Left renal cortex interstitium (tissue), 4 donors: ENCODE data around the gene USP47. TPM values are rescaled to one million over a fixed set of nuclear protein-coding genes. Genes with fewer than 3 reads are reported as not detected.

Source experiments
- DNase-seq, 4 donors: peaks; one replicate each; pipeline ENCODE4 v3.0.0-alpha.2; 2013; ENCODE audit warnings: low read depth in 4 of 4, low spot score in 2 of 4, missing footprints in 1 of 4
- polyA plus RNA-seq, 4 donors: library from polyadenylated mRNA; unstranded; fragments of 120-200 nt; gene quantifications; one replicate each; pipeline ENCODE4 v1.2.1, GENCODE V29; 2013; ENCODE audit not compliant: insufficient read length in 4 of 4

USP47 gene
- polyA plus RNA-seq, 4 donors: 73.0 to 93.6 (median 90.4) TPM

DNA sequence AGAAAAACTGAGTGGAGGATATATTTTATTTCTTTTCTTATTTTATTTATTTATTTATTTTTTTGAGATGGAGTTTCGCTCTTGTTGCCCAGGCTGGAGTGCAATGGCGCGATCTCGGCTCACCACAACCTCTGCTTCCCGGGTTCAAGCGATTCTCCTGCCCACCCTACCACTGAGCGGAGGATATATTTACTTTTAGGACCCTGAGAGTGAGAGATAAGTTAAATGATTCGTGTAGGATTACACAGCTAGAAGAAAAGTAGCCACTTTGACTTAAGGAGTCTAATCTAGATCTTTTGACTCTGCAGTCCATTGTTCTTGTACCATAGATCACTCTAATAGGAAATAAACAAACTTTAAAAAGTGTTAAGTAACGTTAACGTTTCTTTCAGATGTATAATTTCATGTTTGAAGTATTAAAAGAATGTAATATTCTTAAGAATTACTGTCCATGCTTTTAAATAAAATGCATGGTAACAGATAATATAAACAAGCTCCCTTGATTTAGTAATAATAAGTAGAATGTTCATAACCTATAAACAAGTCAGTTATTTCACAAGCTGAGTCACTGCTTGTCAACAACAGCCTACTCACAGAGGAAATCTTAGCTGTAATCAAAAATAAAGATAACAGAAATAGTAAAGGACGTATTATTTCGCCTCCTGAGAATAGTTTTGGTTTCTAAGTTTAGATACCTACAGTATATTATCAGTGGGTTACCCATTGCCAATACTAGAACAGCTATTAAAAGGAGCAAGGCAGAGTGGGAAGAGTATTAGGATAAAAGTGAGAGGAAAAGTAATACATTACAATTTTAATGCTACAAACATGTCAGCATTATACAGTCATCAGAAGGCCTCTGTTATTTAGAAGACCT is 18.6 kb downstream of the USP47 start:
- DNase-seq: no peak

DNA sequence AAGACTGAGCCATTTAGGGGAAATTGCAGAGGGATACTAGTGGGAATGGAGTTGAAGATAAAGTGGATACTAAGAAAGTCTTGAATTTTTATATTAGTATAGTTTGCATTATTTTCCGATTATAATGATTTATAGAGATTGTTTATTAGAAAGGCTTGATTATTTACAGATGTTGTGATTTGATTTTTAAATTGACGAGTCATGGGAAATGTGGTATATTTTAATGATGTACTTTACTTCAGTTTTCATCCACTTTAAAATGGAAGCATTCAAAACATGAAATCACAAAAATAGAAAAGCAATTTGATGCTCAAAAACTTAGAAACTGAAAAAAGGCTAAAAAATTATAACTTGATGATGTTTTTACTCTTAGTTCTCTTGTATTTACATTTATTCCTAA is 21.2 kb downstream of the USP47 start:
- no peak for DNase-seq

DNA sequence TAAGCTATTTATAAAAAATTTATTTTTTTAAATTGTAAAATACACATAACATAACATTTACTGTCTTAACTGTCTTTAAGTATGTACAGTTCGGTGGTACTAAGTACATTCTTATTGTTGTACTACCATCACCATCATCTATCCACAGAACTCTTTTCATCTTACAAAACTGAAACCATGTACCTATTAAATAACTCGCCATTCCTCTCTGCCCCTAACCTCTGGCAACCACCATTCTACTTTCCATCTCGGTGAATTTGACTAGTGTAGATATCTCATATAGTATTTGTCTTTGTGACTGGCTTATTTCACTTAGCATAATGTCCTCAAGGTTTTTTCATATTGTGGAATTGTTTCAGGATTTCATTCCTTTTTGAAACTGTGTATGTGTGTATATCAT is 22.6 kb downstream of the USP47 start:
- no peak for DNase-seq

DNA sequence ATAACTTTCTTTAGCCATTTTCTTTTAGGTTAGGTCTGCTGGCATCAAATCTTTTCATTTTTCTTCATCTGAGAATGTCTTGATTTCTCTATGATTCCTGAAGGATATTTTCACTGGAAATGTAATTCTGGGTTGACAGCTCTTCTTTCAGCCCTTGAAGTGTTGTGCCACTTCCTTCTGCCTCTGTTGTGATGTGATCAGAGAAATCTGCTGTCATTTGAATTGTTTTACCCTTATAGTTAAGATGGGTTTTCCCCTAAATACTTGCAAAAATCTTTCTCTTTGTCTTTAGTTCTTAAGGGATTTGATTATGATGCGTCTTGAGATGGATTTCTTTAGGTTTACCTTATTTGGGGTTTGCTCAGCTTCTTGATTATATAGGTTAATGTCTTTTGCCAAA is 23.0 kb downstream of the USP47 start:
- DNase-seq: no peak

DNA sequence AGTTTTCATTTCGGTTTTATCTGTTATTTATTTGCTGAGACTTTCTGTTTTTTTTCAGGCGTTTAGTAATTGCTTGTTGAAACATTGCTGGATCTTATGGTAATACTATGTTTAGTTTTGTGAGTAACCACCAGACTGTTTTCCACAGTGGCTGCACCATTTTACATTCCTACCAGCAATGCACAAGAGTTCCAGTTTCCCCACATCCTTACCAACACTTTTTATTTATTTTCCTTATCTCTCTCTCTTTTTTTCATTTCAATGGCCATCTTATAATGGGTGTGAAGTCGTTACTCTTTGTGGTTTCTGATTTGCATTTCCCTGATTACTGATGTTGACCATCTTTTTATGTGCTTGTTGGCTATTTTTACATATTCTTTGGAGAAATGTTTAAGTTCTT is 23.7 kb downstream of the USP47 start:
- DNase-seq: no peak

DNA sequence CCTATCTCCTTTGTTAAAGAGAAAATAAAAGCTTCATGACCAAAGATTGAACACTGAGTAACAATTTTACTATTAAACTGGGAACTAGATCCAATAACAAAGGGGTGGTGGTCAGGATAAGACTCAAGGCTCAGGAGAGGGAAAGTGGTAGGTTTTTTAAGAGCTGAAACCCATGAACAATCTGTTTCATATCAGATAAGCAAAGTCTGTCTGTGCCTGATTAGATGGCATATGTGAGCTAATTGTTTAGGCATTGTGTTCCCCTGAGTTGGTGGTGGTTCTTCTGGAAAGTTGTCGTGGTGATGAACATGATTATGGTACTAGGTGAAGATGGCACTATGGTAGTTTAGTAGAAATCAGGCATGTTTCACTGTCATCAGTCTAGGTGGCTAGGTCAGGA is 24.4 kb downstream of the USP47 start:
- no peak for DNase-seq

DNA sequence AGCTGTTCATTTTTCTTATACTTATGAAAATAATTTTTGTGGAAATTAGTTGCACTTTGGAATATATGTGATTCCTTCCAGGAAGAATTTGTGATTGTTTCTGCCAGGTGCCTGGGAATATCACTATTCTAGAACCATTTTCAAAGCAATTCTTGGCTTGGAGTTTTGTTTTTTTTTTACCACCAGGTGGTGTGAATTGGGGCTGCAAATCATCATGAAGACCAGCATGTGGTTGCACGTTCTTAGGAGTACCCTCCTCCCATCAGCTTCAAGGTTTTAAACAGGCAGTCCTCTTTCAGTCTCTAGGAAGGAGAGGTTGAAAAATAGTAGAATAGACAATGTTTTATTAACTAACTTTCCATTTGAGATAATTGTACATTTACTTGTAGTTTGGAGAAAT is 25.9 kb downstream of the USP47 start:
- DNase-seq: no peak

DNA sequence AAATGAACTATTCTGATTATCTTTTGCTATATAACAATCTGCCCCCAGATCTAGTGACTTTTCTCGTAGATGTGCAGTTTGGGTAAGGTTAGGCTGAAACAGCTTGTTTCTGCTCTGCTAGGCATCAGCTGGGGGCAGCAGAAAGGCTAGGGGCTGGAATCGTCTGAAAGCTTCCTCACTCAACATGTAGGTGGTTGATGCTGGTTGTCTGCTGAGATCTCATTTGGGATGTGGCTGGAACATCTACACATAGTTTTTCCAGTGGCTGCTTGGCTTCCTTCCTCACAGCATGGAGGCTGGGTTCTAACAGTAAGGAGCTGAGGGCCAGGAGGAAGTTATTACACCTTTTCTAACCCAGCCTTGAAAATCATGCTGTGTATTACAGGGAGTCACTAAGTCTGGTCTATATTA is 30.2 kb downstream of the USP47 start:
- DNase-seq: no peak

DNA sequence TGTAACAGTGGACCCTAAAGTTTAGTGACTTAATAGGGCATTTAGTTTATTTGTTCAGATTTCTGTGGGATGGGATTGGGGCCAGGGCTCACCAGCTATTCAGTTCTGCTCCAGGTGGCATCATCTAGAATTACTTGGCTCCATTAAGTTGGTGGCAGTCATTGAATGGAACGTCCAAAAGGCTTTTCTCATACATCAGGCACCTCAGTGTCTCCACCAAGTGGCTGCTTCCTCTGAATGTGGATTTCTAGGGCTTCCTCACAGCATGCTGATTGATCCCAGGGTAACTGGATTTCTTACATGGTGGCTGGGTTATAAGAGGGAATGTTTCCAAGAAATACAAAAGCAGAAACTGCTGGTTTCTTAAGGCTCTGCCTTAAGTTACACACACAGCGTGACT is 34.7 kb downstream of the USP47 start:
- no peak for DNase-seq

DNA sequence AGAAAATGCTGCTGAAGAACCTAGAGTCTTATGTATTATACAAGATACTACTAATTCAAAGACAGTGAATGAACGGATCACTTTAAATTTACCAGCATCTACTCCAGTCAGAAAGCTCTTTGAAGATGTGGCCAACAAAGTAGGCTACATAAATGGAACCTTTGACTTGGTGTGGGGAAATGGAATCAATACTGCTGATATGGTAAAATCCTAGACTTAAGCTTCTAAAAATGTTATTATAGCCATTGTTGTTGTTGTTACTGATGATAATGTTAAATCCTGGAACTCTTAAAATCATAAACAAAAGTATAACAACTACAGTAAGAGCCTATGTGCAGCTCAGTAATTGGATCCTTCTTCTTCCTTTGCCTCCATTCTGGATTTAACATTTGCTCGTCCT is 38.4 kb downstream of the USP47 start:
- DNase-seq: no peak

DNA sequence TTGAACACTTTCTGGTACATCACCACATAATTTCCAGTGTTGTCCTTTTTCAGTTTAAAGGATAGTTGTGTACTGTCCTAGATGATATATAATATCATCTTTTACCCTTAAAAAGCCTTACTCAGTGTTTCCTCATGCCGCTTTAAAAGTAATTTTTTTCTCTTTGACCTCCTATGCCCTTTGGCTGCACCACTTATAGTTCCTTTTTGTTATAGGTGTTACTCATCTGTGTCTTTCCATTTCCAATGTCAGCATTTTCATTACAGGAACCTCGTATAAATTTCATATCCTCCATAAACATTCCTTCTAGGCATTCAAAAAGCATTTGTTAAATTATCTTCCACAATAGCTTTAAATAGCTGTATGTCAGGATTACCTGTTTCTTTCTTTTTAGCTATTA is 40.8 kb downstream of the USP47 start:
- no peak for DNase-seq

DNA sequence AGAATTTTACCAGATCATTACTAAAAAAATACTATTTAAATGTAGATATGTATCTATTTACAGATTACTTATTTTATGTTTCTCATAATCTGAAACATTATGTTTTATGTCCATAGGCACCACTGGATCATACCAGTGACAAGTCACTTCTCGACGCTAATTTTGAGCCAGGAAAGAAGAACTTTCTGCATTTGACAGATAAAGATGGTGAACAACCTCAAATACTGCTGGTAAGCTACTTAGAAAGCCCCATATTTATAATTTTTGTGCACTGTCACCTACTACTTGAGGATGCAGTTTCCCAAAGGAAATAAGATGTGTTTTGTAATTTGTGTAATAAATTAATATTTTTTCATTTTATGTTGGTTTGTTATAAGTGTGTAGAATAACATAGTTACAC is 42.6 kb downstream of the USP47 start:
- no peak for DNase-seq

DNA sequence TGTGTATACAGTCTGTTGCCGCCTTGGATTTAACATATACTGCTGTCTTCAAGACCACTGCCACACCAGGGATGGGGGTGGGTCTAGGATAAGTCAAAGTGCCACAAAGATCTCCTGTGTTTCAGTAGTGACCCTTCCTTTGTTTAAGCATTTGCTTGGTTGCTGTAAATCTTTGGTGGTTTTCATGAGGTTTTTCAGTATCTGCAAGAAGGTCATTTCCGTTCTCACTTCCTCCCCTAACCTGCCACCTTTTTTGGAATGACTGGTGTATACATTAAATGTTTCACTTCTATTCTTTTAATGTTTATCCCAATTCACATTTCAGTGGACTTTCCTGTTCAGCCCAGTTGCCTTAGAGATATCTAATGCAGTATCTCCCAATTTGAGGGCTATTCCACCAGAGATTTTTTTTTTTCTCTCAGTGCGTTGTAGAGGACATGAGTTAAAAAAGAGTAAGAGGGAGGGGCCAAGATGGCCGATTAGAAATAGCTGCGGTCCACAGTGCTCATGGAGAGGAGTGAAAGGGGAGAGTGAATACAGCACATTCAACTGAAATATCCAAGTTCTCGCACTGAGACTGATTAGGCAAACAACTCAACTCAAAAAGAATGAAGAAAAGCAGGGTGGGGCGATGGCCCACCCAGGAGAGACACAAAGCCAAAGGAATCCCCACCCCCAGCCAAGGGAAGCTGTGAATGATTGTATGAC is 43.2 kb downstream of the USP47 start:
- DNase-seq: no peak

DNA sequence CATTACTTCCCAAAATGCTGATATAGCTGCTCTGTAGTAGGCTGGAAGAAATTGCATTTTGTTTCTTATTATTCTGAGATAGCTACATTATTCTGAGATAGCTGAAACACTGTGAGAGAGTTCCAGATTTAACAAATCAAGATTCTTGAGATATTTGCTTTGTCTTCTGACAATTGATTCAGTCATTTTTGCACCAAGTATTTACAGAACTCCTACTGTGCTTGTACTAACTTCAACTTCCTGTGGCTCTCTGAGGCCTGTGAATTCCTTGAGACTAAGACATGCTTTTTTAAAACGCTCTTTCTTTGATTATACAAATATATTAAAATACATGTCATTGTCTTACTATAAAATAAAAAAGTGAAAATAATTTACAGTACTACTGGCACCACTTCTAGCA is 52.7 kb downstream of the USP47 start:
- no peak for DNase-seq

DNA sequence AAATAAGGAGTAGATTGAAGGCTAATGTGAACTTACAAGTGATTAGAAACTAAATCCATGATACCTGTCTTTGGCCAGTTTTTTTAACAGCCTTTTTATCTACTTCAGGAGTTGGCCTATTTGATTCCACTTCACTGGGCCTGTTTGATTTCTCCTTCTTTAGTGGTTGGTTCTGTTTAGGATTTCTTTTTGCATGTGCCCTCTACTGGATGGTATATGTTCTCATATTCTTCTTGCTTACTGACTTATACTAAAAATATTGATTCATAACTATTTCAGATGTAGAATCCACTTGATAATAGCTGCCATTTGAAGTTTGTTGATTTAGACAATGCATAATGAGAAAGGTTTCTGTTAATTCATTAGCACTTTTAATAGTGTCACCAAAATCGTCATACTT is 53.9 kb downstream of the USP47 start:
- DNase-seq: no peak

DNA sequence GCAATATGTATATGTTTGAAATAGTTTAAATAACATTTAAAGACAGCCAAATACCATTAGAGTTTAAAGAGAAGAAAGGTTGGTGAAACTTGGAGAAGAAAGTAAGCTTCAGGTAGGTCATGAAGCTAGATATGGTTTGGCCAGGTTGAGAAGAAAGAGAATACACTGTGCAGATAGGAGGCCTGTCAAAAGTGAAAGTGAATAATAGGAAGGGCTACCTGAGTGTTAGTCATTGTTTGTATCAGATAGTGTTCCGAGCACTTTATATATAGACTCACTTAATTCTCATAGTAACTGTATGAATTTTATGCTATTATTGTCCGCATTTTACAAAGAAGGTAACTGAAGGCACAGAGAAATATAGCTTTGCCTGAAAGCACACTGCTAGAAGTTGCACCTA is 56.9 kb downstream of the USP47 start:
- DNase-seq: no peak

DNA sequence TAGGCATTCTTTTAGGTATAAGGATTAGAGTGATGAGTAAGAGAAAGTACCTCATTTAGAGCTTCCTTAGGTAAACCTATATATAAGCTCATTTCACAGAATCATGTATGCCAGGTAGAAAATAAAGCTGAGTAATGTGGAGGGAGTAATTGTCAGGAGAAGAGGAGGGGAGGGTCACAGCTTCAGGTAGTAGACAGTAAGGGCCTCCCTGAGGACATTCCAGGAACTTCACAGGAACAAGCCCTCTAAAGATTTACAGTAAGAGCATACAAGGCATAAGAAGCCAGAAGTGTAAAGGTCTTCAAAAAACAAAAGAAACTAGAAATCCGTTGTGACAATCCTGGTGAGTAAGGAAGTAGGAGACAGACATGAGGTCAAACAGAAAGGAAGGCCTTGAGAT is 57.6 kb downstream of the USP47 start:
- no peak for DNase-seq

DNA sequence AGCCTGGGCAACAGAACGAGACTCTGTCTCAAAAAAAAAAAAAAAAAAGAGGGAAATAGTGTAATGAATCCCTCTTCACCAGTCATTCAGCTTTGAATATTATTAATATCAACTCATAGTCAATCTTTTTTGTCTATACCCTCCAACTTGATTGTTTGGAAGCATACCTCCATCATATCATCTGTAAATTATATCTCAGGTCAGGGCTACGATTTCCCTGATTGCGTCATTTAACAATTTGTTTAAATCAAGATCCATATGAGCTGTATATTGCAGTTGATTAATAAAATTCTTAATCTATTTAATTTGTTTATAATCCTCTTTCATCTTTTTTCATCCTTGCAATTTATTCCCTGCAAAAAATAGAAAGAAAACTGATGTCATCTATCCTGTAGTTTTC is 60.2 kb downstream of the USP47 start:
- no peak for DNase-seq

DNA sequence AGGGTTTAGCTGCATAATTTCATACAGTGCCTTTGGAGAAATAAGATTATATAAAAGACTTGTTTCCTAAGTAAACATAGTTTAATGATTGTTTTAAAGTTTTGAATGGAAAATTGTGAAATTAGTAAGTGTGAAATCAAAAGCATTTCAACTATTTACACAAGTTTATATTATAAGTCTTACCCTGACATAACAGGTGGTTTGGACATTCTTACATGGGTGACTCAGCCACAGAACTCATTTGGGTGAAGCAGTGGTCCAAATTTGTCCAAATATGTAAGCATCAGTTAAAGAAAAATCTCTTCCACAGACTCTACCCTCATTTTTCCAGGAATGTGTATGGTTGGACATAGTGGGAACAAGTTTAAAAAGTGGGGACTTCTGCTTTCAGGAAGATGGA is 68.0 kb downstream of the USP47 start:
- no peak for DNase-seq

DNA sequence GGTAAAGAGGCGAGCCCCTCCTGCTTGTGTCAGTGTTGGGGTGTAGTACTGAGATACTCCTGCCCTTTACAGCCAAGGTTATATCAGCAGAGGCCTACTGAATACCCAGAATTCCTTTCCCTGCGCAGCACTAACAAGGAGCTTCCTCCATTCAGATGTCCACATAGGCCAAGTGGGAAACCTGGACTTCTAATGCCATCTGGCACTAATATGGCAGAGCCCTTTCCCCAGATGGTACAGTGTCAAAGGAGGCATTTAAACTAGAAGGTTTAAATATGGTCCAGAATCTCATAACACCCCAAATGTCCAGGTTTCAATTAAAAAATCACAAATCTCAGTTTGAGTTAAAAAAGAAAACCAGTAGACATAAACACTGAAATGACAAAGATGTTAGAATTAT is 68.8 kb downstream of the USP47 start:
- no peak for DNase-seq

DNA sequence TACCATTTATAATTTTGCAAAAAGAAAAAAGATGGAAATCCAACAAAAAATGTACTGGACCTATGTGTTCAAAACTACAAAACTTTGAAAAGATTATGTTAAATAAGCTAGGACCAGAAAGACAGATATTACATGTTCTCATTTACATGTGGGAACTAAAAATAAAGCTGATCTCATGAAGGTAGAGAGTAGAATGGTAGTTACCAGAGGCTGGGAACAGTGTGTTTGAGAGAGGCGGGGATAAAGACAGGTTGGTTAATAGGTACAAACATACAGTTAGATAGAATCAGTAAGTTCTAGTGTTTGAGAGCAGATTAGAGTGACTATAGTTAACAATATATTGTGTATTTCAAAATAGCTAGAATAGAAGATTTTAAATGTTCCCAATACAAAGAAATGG is 71.6 kb downstream of the USP47 start:
- DNase-seq: no peak

DNA sequence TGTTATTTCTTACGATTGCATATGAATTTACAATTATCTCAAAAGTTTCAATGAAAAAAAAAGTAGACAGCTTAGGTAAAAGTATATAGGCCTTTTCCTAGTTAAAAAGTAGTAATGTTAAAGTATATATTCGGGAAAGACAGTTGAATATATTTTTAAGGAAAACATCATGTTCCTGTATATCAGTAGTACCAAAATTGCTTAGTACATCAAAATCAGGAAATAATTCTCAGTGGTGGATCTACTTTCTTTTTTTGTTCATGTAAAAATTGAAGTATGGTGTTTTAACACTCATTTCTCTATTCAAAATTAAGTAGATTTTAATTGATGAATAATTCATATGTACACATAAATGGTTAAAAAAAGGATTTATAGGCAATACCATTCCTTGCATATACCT is 73.9 kb downstream of the USP47 start:
- no peak for DNase-seq
